ENCODE data around the gene PRPF6. TPM values are rescaled to one million over a fixed set of nuclear protein-coding genes. Genes with fewer than 3 reads are reported as not detected.

PRPF6 gene
- total and polyA plus RNA-seq, 2 of the 13 experiments (the other 11 are each of a cell fraction or from before 2014, with no cell fraction given): 63.7 to 101 TPM

DNA sequence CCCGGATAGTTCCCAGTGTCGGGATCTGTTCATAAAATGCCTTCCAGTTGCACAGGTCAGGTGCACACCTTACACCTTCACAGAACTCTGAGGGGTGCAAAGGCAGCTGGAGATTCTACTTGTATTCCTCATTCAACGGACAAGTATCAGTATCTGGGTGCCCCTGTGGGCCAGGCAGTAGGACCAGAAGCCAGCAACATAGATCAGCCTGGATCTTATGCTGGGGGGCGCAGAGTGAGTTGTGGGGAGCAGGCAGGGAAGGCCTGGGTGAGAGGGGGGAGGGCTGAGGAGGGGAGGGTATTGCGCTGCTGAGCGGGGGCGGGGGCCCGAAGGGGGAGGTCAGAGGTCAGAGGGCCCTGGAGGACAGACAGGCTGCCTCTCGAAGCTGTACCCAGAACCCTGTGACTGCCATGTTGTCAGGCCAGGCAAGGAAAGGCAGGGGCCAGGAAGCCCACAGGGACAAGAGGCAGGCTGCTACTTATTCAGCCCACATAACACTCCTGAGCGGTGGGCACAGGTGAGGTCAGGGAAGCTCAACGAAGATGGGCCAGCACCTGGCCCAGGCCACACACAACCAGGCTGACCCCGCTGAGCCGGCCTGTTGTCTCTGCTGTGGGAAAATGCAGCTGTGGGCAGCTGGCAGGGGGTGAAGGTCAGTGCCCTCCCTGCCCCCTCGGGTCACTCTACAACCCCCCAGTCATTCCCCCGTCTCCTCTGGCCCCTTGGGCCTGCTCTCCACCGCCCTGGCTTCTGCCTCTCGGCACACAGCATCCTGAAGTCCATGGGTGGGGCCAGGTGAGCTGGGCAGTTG is 100.1 kb downstream of the PRPF6 start (continued):
- TF ChIP-seq NR2F6 (IDR thresholded peaks at IDR 0.05) (peak; percentile 71), NR2F6 (CRISPR knock-in tag; IDR thresholded peaks at IDR 0.05) (peak; percentile 83), RXRB (CRISPR knock-in tag; IDR thresholded peaks at IDR 0.05; ENCODE audit: borderline replicate concordance) (peak; percentile 22; the same call in 1 of the 2 replicates), RXRA (CRISPR knock-in tag; IDR thresholded peaks at IDR 0.05) (peak; percentile 62; the same call in 1 of the 2 replicates), NR2C2 (CRISPR knock-in tag; IDR thresholded peaks at IDR 0.05; ENCODE audit: borderline replicate concordance) (peak; percentile 90), U2AF1 (optimal IDR thresholded peaks at IDR 0.05; ENCODE audit: low read depth, low read length) (peak; percentile 55), HDAC6 (IDR thresholded peaks at IDR 0.05; ENCODE audit: low read depth, low read length) (no peak), LCORL (IDR thresholded peaks at IDR 0.05) (no peak), LCORL (CRISPR knock-in tag; IDR thresholded peaks at IDR 0.05) (0 out of 2 replicates have a peak, but pooled peaks have one; percentile 38), ZNF776 (CRISPR knock-in tag; IDR thresholded peaks at IDR 0.05) (peak; percentile 79; the same call in 1 of the 2 replicates), STAG1 (CRISPR knock-in tag; IDR thresholded peaks at IDR 0.05) (no peak), SRSF1 (optimal IDR thresholded peaks at IDR 0.05; ENCODE audit: low read depth, low read length) (peak; percentile 75), ARHGAP35 (CRISPR knock-in tag; IDR thresholded peaks at IDR 0.05; ENCODE audit: borderline replicate concordance) (no peak), ZNF317 (CRISPR knock-in tag; IDR thresholded peaks at IDR 0.05) (no peak)
- TF ChIP-seq, protein P1, sequence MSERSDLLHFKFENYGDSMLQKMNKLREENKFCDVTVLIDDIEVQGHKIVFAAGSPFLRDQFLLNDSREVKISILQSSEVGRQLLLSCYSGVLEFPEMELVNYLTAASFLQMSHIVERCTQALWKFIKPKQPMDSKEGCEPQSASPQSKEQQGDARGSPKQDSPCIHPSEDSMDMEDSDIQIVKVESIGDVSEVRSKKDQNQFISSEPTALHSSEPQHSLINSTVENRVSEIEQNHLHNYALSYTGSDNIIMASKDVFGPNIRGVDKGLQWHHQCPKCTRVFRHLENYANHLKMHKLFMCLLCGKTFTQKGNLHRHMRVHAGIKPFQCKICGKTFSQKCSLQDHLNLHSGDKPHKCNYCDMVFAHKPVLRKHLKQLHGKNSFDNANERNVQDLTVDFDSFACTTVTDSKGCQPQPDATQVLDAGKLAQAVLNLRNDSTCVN (CRISPR knock-in tag; IDR thresholded peaks at IDR 0.05; ENCODE audit: borderline replicate concordance): no peak
- TF ChIP-seq, protein P2, sequence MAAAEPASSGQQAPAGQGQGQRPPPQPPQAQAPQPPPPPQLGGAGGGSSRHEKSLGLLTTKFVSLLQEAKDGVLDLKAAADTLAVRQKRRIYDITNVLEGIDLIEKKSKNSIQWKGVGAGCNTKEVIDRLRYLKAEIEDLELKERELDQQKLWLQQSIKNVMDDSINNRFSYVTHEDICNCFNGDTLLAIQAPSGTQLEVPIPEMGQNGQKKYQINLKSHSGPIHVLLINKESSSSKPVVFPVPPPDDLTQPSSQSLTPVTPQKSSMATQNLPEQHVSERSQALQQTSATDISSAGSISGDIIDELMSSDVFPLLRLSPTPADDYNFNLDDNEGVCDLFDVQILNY (CRISPR knock-in tag; conservative IDR thresholded peaks at IDR 0.05): no peak
- TF ChIP-seq, protein P3, sequence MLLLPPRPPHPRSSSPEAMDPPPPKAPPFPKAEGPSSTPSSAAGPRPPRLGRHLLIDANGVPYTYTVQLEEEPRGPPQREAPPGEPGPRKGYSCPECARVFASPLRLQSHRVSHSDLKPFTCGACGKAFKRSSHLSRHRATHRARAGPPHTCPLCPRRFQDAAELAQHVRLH (CRISPR knock-in tag; IDR thresholded peaks at IDR 0.05; ENCODE audit: borderline replicate concordance, low read depth): no peak
- TF ChIP-seq, protein P4, sequence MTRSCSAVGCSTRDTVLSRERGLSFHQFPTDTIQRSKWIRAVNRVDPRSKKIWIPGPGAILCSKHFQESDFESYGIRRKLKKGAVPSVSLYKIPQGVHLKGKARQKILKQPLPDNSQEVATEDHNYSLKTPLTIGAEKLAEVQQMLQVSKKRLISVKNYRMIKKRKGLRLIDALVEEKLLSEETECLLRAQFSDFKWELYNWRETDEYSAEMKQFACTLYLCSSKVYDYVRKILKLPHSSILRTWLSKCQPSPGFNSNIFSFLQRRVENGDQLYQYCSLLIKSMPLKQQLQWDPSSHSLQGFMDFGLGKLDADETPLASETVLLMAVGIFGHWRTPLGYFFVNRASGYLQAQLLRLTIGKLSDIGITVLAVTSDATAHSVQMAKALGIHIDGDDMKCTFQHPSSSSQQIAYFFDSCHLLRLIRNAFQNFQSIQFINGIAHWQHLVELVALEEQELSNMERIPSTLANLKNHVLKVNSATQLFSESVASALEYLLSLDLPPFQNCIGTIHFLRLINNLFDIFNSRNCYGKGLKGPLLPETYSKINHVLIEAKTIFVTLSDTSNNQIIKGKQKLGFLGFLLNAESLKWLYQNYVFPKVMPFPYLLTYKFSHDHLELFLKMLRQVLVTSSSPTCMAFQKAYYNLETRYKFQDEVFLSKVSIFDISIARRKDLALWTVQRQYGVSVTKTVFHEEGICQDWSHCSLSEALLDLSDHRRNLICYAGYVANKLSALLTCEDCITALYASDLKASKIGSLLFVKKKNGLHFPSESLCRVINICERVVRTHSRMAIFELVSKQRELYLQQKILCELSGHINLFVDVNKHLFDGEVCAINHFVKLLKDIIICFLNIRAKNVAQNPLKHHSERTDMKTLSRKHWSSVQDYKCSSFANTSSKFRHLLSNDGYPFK (CRISPR knock-in tag; IDR thresholded peaks at IDR 0.05; ENCODE audit: borderline replicate concordance): peak; percentile 80; the same call in 1 of the 2 replicates
- TF ChIP-seq, protein P5, sequence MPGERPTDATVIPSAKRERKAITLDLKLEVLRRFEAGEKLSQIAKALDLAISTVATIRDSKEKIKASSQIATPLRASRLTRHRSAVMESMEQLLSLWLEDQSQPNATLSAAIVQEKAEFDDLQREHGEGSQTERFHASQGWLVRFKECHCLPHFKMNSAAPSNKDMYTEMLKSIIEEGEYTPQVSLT (CRISPR knock-in tag; IDR thresholded peaks at IDR 0.05; ENCODE audit: borderline replicate concordance, low read depth): no peak
- TF ChIP-seq, protein P6, sequence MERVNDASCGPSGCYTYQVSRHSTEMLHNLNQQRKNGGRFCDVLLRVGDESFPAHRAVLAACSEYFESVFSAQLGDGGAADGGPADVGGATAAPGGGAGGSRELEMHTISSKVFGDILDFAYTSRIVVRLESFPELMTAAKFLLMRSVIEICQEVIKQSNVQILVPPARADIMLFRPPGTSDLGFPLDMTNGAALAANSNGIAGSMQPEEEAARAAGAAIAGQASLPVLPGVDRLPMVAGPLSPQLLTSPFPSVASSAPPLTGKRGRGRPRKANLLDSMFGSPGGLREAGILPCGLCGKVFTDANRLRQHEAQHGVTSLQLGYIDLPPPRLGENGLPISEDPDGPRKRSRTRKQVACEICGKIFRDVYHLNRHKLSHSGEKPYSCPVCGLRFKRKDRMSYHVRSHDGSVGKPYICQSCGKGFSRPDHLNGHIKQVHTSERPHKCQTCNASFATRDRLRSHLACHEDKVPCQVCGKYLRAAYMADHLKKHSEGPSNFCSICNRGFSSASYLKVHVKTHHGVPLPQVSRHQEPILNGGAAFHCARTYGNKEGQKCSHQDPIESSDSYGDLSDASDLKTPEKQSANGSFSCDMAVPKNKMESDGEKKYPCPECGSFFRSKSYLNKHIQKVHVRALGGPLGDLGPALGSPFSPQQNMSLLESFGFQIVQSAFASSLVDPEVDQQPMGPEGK (CRISPR knock-in tag; IDR thresholded peaks at IDR 0.05): peak; percentile 24; the same call in 1 of the 2 replicates

All from HepG2 (cell line).